ENCODE measurements around the gene PTPRR.
A peak's percentile ranks its signal among the peaks of the same experiment; 100 is the strongest.

PTPRR gene

GRCh38 chr12:70920251-70920851, at the start of gene PTPRR:
Gene PTPRR, minus strand, starts transcription at chr12:70920738. Its CDS starts 348 bp downstream, at chr12:70920390.
- DNase-seq, result no peak

GRCh38 chr12:70966996-70967790, 46.7 kb upstream of the PTPRR start:
- DNase-seq, result peak; percentile 30

- no peak for DNase-seq
Measured at GRCh38 chr12:70966046-70966445, 45.5 kb upstream of the PTPRR start.

DNA sequence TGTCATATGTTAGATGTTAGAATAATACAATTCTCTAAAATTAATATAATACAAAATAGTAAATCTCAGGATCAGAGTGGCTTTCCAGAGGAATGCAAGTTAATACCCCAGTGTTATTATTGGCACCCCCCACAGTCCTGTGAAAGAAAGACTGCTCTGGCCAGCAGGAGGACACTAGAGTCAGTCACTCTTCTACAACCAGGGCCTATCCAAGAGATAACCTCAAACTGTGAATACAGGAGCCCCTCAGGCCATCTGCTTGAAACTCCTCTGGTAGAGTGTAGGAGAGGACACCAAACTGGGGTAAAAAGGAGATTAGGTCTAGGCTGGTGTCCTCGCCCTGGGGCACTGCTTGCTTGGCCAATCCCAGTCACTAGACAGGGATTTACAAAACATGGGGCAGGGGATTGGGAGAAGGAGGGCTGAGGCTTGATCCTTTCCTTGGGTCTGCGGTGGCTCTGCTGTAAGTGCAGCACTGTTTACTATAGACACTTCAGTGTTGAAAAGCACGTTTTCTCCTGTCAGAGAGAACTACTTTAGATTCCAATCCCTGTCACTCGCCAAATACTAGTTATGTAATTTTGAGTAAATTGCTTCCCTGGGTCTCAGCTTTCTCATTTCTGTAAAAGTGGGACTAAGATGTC, 44.5 kb upstream of the PTPRR start:
- DNase-seq, result no peak

DNA sequence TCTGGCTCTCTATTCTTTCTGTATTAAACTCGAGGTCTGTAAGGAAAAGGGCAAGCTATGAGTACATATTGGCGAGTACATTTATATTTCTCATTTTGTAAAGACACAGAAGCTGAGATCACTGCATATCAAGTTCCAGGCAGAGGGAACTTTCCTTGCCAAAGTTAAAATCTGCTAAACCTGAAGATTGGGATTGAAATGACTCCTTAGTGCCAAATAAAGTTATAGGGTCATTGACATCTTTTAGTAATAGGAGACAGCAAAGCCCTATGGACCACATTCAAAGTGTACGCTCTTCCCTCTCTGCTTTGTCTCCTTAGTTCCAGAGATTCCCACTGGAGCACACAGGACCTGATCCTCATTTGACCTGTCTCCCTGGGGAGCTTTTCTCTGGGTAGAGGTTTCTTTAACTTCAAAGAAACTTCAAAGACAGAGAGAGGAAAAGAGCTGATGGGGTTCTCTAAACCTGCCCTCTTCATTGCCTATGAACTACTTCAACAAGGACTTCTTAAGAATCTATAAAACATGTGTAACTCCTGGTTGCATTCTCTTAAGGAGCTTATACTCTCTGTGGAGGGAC, 42.6 kb upstream of the PTPRR start:
- no peak for DNase-seq

GRCh38 chr12:70962226-70962794, 41.8 kb upstream of the PTPRR start:
- DNase-seq, result no peak

GRCh38 chr12:70960484-70960883, 39.9 kb upstream of the PTPRR start:
- DNase-seq, result no peak

GRCh38 chr12:70955415-70955814, 34.9 kb upstream of the PTPRR start:
- DNase-seq, result no peak

DNA sequence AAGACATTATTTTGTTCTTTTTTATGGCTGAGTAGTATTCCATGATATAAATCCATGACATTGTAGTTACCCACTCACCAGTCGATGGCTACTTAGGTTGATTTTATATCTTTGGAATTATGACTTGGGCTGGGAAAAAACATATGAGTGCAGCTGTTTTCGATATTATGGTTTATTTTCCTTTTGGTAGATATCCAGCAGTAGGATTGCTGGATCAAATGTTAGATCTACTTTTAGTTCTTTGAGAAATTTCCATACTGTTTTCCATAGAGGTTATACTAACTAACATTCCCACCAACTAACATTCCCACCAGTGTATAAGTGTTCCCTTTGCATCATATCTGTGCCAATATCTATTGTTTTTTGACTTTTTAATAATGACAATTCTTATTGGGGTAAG, 29.9 kb upstream of the PTPRR start:
- no peak for DNase-seq

- peak; percentile 7 for DNase-seq
Measured at GRCh38 chr12:70948976-70949336, 28.4 kb upstream of the PTPRR start.

GRCh38 chr12:70948236-70948975, 27.9 kb upstream of the PTPRR start:
- DNase-seq, result no peak

- no peak for DNase-seq
Measured at GRCh38 chr12:70936203-70936813, 15.8 kb upstream of the PTPRR start.

- DNase-seq, result no peak
Measured at GRCh38 chr12:70933133-70933532, 12.6 kb upstream of the PTPRR start.

DNA sequence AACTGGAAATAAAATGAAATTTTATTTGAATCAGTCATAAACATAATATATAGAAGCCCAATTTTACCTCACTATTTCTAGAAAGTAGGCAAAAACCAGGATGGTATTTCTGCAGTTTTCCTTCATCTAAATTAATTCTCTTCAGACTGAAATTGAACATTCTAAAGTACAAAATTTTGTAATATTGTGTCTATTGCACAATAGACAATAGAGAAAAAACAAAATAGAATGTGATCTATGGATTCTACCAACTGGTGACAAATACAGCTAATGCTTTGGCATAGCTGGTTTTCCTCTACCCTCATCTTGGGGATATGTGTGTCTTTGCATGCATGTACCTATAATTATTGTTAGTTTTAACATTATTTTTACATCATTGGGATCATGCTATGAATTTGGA, 8.5 kb upstream of the PTPRR start:
- DNase-seq, result no peak

DNA sequence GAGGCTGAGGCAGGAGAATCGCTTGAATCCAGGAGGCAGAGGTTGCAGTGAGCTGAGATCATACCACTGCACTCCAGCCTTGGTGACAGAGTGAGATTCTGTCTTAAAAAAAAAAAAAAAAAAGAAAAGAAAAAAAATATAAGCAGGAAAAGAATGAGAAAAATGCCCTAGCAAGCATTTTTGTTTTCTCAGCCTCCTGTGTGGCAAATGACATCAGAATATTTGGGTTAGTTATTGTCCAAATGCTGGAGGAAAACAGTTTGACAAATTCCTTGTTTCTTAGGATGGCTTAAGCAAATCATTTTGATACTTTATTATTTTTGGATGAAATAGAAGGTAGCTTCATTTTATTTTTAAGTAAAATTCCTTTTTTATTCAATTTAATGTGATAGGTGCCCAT, 7.5 kb upstream of the PTPRR start:
- DNase-seq, result no peak

DNA sequence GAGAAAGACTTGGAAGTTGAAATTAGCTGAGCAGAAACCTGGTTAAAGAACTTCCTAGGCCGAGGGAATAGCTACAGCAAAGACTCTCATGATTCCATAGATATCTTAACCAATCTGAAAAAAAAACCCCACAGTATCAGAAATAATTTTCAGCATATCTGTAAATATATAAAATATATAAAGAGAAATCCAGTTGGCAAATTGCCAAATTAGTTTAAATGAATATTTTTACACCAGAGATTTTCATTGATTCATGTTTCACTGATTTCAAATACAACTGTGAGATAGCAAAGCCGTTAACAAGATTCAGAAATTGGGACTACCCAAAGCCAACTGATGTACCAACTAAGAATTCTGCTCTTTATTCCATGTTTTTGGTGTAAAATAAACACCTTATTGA, 6.8 kb upstream of the PTPRR start:
- no peak for DNase-seq

GRCh38 chr12:70925539-70925938, 5.0 kb upstream of the PTPRR start:
- DNase-seq, result no peak

DNA sequence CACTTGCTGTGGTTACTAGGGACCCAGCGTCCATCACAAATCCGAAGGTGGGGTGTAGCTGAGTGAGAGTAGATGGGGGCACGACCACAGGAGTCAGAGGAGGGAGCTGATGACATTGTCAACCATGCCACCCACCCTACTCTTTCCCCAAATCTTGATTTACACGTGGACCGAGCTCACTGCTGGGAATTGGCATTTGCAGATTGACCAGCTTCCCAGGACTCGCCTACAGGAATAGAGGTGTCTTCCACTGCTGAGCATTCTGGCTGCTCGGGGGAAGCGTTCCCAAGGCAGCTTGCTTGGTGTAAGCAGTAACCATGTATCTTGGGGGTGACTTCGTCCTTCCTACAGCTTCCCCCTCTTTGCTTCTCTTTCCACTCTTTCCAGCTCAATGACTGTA, 353 bp upstream of the PTPRR start:
- no peak for DNase-seq

DNA sequence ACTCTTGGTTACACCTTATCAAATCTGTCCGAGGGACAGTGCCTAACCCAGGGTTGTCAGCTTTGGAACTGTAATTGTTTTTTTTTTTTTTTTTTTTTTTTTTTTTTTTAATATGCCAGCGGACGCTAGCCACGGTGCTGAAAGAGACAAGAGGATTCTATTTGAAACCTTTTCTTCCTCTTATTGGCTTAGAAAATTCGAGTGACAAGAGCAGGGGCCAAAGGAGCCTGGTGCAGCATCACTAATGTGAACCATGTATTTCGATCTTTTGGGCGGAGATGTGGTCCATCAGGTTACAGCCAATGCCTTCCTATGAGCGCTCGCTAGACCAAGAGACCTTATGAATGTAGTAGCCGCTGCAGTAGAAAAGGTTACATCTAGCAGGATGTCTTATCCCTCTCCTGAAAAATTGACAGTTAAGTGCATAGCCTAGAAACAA, 922 bp downstream of the PTPRR start:
- peak; percentile 3 for DNase-seq

DNA sequence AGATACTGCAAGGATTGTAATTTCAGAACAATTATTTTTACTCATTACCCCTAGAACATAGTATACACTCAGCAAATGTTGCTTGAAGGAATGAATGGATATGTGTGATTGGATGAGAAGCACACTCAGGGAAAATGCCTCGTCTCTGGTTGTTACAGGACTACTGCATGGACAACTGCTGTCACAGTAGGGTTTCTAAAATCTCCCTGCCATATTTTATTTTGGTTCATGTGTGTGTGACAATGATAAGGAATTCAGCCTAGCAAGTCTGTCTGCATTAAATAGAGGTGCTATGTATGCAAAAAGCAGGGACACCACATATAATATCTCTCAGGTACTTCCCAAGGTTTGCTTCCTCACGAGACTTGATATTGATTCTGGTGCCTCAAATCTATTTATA, 1.4 kb downstream of the PTPRR start:
- DNase-seq, result no peak

- DNase-seq, result no peak
Measured at GRCh38 chr12:70918321-70918720, 2.2 kb downstream of the PTPRR start.

- no peak for DNase-seq
Measured at GRCh38 chr12:70910666-70911065, 9.9 kb downstream of the PTPRR start.
